Measurements from ENCODE around the gene OCA2.

Gene OCA2

DNA sequence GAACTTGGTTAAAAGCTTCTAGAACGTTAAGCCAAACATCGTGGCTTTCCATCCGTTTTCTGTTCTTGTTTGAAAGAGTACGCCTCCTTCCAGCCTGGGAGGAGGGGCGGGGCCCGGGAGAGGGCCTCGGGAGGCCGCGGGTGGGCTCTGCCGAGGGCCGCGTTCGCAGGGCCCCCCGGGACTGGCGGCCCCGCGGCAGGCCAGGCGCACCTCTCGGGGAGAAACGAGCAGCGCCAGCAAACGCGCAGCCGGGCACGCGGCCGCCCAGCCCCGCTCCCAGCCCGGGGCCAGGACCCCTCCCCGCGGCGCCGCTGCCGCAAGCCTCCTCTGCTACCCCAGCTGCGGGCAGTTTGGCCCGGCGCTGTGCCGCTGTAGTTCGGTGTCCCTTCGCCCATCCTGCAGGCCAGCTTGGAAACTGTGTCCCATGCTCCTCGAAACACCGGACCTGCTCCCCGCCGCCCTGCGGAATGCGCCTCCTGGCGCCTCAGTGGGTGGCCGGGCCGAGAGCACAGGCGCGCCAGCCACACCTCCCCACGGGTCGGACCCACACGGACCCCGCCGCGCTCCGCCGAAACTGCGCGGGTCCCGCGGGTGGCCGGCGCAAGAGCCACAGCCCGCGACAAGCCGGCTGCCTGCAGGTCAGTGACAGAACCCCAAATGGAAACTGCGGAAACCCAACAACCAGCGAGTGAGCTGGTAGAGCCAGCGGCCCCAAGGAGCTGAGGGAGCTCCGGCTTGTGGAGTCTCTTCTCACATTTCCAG is 2.3 kb downstream of the OCA2 start:
- TF ChIP-seq TAF1 (IDR thresholded peaks at IDR 0.05; ENCODE audit: borderline replicate concordance, insufficient read depth, low read length) = no peak
- no peak for TF ChIP-seq FOXP2 (optimal IDR thresholded peaks at IDR 0.05; ENCODE audit: borderline replicate concordance, extremely low read depth, extremely low read length, insufficient read depth)
- TF ChIP-seq, protein P1, sequence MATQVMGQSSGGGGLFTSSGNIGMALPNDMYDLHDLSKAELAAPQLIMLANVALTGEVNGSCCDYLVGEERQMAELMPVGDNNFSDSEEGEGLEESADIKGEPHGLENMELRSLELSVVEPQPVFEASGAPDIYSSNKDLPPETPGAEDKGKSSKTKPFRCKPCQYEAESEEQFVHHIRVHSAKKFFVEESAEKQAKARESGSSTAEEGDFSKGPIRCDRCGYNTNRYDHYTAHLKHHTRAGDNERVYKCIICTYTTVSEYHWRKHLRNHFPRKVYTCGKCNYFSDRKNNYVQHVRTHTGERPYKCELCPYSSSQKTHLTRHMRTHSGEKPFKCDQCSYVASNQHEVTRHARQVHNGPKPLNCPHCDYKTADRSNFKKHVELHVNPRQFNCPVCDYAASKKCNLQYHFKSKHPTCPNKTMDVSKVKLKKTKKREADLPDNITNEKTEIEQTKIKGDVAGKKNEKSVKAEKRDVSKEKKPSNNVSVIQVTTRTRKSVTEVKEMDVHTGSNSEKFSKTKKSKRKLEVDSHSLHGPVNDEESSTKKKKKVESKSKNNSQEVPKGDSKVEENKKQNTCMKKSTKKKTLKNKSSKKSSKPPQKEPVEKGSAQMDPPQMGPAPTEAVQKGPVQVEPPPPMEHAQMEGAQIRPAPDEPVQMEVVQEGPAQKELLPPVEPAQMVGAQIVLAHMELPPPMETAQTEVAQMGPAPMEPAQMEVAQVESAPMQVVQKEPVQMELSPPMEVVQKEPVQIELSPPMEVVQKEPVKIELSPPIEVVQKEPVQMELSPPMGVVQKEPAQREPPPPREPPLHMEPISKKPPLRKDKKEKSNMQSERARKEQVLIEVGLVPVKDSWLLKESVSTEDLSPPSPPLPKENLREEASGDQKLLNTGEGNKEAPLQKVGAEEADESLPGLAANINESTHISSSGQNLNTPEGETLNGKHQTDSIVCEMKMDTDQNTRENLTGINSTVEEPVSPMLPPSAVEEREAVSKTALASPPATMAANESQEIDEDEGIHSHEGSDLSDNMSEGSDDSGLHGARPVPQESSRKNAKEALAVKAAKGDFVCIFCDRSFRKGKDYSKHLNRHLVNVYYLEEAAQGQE (IDR thresholded peaks at IDR 0.05; ENCODE audit: insufficient read depth in 1 of 2, low read depth in 2 of 2, low read length in 2 of 2) = no peak
- no peak for TF ChIP-seq SIN3A (IDR thresholded peaks at IDR 0.05; ENCODE audit: borderline replicate concordance, insufficient read depth, low read length)
- TF ChIP-seq POLR2AphosphoS5 (IDR thresholded peaks at IDR 0.05; ENCODE audit: low read depth, low read length) = no peak

DNA sequence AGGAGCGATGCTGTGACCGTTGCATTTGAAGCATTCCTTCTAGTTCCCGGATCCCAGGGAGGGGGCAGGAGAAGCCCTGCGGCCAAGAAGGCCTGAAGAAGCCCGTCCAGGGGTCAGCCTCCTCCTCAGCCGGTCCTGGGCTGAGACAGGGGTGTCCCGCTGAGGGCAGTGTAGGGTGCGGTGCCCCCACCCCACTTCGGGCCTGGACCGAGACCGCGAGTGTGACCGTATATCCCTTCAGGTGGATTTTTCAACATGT is 2.8 kb downstream of the OCA2 start:
- TF ChIP-seq POLR2AphosphoS5 (IDR thresholded peaks at IDR 0.05; ENCODE audit: low read depth, low read length) (no peak), SIN3A (IDR thresholded peaks at IDR 0.05; ENCODE audit: borderline replicate concordance, insufficient read depth, low read length) (no peak)
- TF ChIP-seq, protein P1 (IDR thresholded peaks at IDR 0.05; ENCODE audit: insufficient read depth in 1 of 2, low read depth in 2 of 2, low read length in 2 of 2) = no peak

- TF ChIP-seq, protein P1 (IDR thresholded peaks at IDR 0.05; ENCODE audit: insufficient read depth in 1 of 2, low read depth in 2 of 2, low read length in 2 of 2) = no peak
- no peak for TF ChIP-seq FOXP2 (optimal IDR thresholded peaks at IDR 0.05; ENCODE audit: borderline replicate concordance, extremely low read depth, extremely low read length, insufficient read depth)
- no peak for TF ChIP-seq SIN3A (IDR thresholded peaks at IDR 0.05; ENCODE audit: borderline replicate concordance, insufficient read depth, low read length)
- no peak for TF ChIP-seq TAF1 (IDR thresholded peaks at IDR 0.05; ENCODE audit: borderline replicate concordance, insufficient read depth, low read length)
- no peak for TF ChIP-seq POLR2AphosphoS5 (IDR thresholded peaks at IDR 0.05; ENCODE audit: low read depth, low read length)
Observed at GRCh38 chr15:28094732-28095521, 4.2 kb downstream of the OCA2 start.

- TF ChIP-seq TAF1 (IDR thresholded peaks at IDR 0.05; ENCODE audit: borderline replicate concordance, insufficient read depth, low read length) (no peak), FOXP2 (optimal IDR thresholded peaks at IDR 0.05; ENCODE audit: borderline replicate concordance, extremely low read depth, extremely low read length, insufficient read depth) (no peak), SIN3A (IDR thresholded peaks at IDR 0.05; ENCODE audit: borderline replicate concordance, insufficient read depth, low read length) (no peak), POLR2AphosphoS5 (IDR thresholded peaks at IDR 0.05; ENCODE audit: low read depth, low read length) (no peak)
- TF ChIP-seq, protein P1 (IDR thresholded peaks at IDR 0.05; ENCODE audit: insufficient read depth in 1 of 2, low read depth in 2 of 2, low read length in 2 of 2) = no peak
Observed at GRCh38 chr15:28093752-28094535, 5.2 kb downstream of the OCA2 start.

Measured in PFSK-1 (cell line).